Activated B cell treated with CpG ODN at 0.5 μM for 24 hours (primary cell): ENCODE measurements around the gene AMER3. TPM values are rescaled to one million over a fixed set of nuclear protein-coding genes. Genes with fewer than 3 reads are reported as not detected.

ENCODE experiments used
- ATAC-seq: fragments of 200-7000 bp; cut with Tn5 transposase; one replicate; pipeline ENCODE4 v1.10.0; 2021; ENCODE audit warnings: low read depth, mild to moderate bottlenecking, moderate library complexity
- CTCF ChIA-PET: fragments of 350-600 bp; sonication (Branson Sonifier 250); formaldehyde crosslinking; loops from one replicate; lab custom pipeline; 2021; ENCODE audit warnings: antibody characterized with exemption; lab: Charles Lee
- POLR2A ChIA-PET: fragments of 350-600 bp; sonication (Branson Sonifier 250); formaldehyde crosslinking; loops from one replicate; lab custom pipeline; 2021; ENCODE audit warnings: antibody characterized with exemption; lab: Charles Lee
- DNase-seq: peaks from one replicate; pipeline ENCODE4 v3.0.0; 2022
- H3K27ac Mint-ChIP-seq: one replicate; pipeline ENCODE4 v1.8.0; 2020; ENCODE audit warnings: mixed read lengths
- H3K27me3 Mint-ChIP-seq: one replicate; pipeline ENCODE4 v1.8.0; 2021; ENCODE audit warnings: mixed read lengths
- H3K36me3 Mint-ChIP-seq: one replicate; pipeline ENCODE4 v1.8.0; 2021; ENCODE audit warnings: low read depth, mixed read lengths
- H3K4me1 Mint-ChIP-seq: one replicate; pipeline ENCODE4 v1.8.0; 2021; ENCODE audit warnings: mixed read lengths
- H3K4me3 Mint-ChIP-seq: one replicate; pipeline ENCODE4 v1.8.0; 2020; ENCODE audit warnings: mild to moderate bottlenecking, mixed read lengths
- H3K9me3 Mint-ChIP-seq: one replicate; pipeline ENCODE4 v1.8.0; 2020; ENCODE audit warnings: mixed read lengths
- intact Hi-C: fragments of 100-400 bp; cut with micrococcal nuclease; formaldehyde crosslinking; loops from one replicate; pipeline ENCODE4 v1.15.1; 2024
- total RNA-seq: library from RNA; stranded (reverse); gene quantifications from 2 replicates; pipeline ENCODE4 v1.2.3, GENCODE V29; 2022
- TF ChIP-seq, protein P1 (sequence below): fragments of 200-600 bp; IDR thresholded peaks from one replicate; pipeline ENCODE4 v1.8.0; 2022; ENCODE audit warnings: antibody characterized with exemption, mild to moderate bottlenecking

Gene AMER3
- total RNA-seq, 1 donor from 2014 or later: not detected

DNA sequence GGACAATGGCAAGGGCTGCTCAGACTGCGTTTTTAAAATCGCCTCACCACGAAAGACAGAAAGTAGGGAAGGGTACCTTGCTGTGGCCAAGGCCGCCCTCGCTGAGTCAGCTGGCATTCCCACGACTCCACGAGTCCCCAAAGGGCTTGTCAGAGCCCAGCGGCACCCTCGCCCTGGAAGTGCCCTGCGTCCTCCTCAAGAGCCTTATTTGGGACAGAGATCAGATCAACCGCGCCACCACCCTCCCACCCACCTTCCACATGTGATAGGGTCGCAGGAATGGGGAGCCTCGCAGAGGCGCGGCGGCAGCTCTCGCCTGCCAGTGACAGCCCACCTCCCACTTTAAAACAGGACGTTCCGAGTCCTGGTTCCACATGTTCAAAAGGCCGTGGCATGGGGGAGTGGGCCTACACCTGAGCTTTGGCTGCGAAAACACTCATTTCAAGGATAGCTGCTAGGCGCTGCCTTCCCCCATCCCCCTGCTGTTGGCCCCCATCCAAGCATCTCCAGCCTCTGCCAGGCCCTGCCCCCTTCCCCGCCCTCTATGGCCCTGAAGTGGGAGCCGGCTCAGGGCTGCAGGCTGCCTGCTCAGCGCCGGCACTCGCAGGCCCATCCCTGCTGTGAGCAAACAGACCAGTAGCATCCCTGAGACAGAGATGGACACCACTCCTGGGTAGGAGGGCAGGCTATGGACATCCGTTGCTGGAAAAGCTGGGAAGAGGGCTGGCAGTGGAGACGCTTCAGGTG lies 43.3 kb downstream of the AMER3 start:
- peaks cover 3% of the 10 kb centered on the region for H3K27me3 Mint-ChIP-seq
- TF ChIP-seq, protein P1, sequence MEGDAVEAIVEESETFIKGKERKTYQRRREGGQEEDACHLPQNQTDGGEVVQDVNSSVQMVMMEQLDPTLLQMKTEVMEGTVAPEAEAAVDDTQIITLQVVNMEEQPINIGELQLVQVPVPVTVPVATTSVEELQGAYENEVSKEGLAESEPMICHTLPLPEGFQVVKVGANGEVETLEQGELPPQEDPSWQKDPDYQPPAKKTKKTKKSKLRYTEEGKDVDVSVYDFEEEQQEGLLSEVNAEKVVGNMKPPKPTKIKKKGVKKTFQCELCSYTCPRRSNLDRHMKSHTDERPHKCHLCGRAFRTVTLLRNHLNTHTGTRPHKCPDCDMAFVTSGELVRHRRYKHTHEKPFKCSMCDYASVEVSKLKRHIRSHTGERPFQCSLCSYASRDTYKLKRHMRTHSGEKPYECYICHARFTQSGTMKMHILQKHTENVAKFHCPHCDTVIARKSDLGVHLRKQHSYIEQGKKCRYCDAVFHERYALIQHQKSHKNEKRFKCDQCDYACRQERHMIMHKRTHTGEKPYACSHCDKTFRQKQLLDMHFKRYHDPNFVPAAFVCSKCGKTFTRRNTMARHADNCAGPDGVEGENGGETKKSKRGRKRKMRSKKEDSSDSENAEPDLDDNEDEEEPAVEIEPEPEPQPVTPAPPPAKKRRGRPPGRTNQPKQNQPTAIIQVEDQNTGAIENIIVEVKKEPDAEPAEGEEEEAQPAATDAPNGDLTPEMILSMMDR: no peak
- CTCF ChIA-PET: interaction anchor here (1.0 to 7.3 kb wide), 4 partner anchors 12 to 123 kb away, joined by 4 to 132 read pairs (median 18); no protein-coding TSS in a partner anchor
- no peak overlapping the region for H3K27ac Mint-ChIP-seq
- intact Hi-C loops: loop anchor here (1.0 to 10.0 kb wide), 10 partner anchors 26 to 694 kb away; partner anchors contain the start of genes ARHGEF4, MZT2A and PLEKHB2
- DNase-seq (no peak), ATAC-seq (no peak)
- no peaks in the 10 kb centered on the region for H3K36me3 Mint-ChIP-seq
- H3K9me3 Mint-ChIP-seq: no peaks in the 10 kb centered on the region
- peaks cover 5% of the 10 kb centered on the region for H3K4me1 Mint-ChIP-seq
- peak overlapping the region; percentile 77 for H3K4me3 Mint-ChIP-seq
- POLR2A ChIA-PET: interaction anchor here (0.6 to 2.0 kb wide), 2 partner anchors 12 to 75 kb away, joined by 3 to 17 read pairs; no protein-coding TSS in a partner anchor

DNA sequence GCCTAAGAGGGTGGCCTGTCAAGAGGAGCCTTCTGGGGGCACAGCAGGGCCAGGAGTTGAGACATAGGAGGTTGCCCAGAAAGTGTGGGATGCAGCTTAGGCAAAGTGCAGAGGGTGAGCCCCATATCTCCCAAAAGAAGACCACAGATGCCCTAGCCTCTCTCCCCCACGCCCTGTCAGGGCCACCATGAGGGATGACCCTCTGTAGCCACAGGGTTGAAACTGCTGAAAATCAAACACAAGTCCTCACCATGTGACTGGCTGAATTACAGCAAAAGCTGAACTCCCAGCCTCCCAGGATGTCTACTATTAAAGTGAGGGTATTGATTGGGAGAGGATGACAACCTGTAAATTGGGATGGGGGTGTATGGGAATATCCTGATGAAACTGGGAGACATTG lies 44.0 kb downstream of the AMER3 start:
- no peak for DNase-seq
- H3K4me3 Mint-ChIP-seq: no peak overlapping the region
- TF ChIP-seq, protein P1: no peak
- peaks cover 3% of the 10 kb centered on the region for H3K27me3 Mint-ChIP-seq
- ChIA-PET CTCF (interaction anchor here (1.0 to 7.3 kb wide), 3 partner anchors 11 to 122 kb away, joined by 4 to 132 read pairs (median 33); no protein-coding TSS in a partner anchor), POLR2A (no interaction called here)
- no peaks in the 10 kb centered on the region for H3K36me3 Mint-ChIP-seq
- H3K4me1 Mint-ChIP-seq: peaks cover 5% of the 10 kb centered on the region
- intact Hi-C loops: loop anchor here (2.0 to 10.0 kb wide), 7 partner anchors 38 to 694 kb away; partner anchors contain the start of genes ARHGEF4, MZT2A and PLEKHB2
- ATAC-seq: no peak
- H3K9me3 Mint-ChIP-seq: no peaks in the 10 kb centered on the region
- no peak overlapping the region for H3K27ac Mint-ChIP-seq

DNA sequence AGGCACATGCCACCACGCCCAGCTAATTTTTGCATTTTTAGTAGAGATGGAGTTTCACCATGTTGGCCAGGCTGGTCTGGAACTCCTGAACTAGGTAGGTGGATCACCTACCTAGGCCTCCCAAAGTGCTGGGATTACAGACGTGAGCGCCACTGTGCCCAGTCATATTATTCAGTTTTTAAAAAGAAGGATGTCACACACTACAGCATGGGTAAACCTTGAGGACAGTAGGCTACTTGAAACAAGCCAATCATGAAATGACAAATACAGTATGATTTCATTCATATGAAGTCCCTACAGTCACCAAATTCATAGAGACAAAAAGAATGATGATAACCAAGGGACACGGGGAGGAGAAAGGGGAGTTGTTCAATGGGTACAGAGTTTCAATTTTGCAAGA lies 50.3 kb downstream of the AMER3 start:
- DNase-seq (no peak), ATAC-seq (no peak)
- Mint-ChIP-seq H3K27ac (no peak overlapping the region), H3K27me3 (peaks cover 8% of the 10 kb centered on the region), H3K36me3 (no peaks in the 10 kb centered on the region), H3K4me3 (no peak overlapping the region), H3K9me3 (no peaks in the 10 kb centered on the region), H3K4me1 (peaks cover 2% of the 10 kb centered on the region)
- CTCF ChIA-PET: no interaction called here
- intact Hi-C loops: no loop called here
- TF ChIP-seq, protein P1: no peak
- POLR2A ChIA-PET: no interaction called here

DNA sequence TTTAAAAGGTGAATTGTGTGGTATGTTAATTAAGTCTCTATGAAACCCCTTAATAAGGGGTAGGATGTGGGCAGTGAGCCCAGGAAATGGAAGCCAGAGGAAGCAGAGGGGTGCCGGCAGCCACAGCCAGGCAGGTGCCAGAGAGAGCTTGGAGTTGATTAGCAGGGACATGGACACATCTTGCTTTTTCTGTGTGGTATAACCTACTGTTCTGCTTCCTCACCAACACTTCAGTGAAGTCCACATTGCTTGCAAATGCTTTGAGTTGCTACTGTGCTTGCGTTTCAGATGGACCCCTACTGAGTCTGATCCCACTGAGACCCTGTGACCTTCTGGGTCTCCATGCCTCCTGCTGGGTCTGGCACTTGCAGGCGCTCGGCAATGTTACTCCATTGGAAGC lies 51.0 kb downstream of the AMER3 start:
- H3K4me1 Mint-ChIP-seq: peaks cover 8% of the 10 kb centered on the region
- no peak overlapping the region for H3K27ac Mint-ChIP-seq
- intact Hi-C loops: no loop called here

More for the DNA sequence above, 51.0 kb downstream of the AMER3 start:
- Mint-ChIP-seq H3K9me3 (no peaks in the 10 kb centered on the region), H3K36me3 (no peaks in the 10 kb centered on the region), H3K4me3 (no peak overlapping the region), H3K27me3 (peaks cover 9% of the 10 kb centered on the region)
- TF ChIP-seq, protein P1: no peak
- ATAC-seq (no peak), DNase-seq (no peak)
- CTCF ChIA-PET: no interaction called here
- POLR2A ChIA-PET: no interaction called here
